ENCODE measurements around the gene ZNF609.

The ZNF609 gene

GRCh38 chr15:64547275-64547674 lies 86.9 kb downstream of the ZNF609 start:
- Histone ChIP-seq H3K27me3 (no peaks in the 10 kb centered on the region), H3K36me3 (no peaks in the 10 kb centered on the region), H3K9me3 (no peaks in the 10 kb centered on the region), H3K4me3 (ENCODE audit: low read depth in 1 of 2, low read length in 1 of 2) (no peak overlapping the region), H3K27ac (no peak overlapping the region), H3K4me1 (ENCODE audit: control insufficient read depth in 1 of 2, insufficient read depth in 1 of 2, low read depth in 1 of 2, low read length in 1 of 2) (no peaks in the 10 kb centered on the region)
- TF ChIP-seq, protein P1, sequence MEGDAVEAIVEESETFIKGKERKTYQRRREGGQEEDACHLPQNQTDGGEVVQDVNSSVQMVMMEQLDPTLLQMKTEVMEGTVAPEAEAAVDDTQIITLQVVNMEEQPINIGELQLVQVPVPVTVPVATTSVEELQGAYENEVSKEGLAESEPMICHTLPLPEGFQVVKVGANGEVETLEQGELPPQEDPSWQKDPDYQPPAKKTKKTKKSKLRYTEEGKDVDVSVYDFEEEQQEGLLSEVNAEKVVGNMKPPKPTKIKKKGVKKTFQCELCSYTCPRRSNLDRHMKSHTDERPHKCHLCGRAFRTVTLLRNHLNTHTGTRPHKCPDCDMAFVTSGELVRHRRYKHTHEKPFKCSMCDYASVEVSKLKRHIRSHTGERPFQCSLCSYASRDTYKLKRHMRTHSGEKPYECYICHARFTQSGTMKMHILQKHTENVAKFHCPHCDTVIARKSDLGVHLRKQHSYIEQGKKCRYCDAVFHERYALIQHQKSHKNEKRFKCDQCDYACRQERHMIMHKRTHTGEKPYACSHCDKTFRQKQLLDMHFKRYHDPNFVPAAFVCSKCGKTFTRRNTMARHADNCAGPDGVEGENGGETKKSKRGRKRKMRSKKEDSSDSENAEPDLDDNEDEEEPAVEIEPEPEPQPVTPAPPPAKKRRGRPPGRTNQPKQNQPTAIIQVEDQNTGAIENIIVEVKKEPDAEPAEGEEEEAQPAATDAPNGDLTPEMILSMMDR (IDR thresholded peaks at IDR 0.05): no peak

- Histone ChIP-seq H3K4me1 (ENCODE audit: control insufficient read depth in 1 of 2, insufficient read depth in 1 of 2, low read depth in 1 of 2, low read length in 1 of 2) (no peaks in the 10 kb centered on the region), H3K27ac (no peak overlapping the region)
- TF ChIP-seq, protein P1 (IDR thresholded peaks at IDR 0.05): no peak
Observed at GRCh38 chr15:64548235-64548634, 87.9 kb downstream of the ZNF609 start.

GRCh38 chr15:64549860-64550259 lies 89.5 kb downstream of the ZNF609 start:
- H3K36me3 ChIP-seq: no peaks in the 10 kb centered on the region
- H3K27me3 ChIP-seq: no peaks in the 10 kb centered on the region
- H3K9me3 ChIP-seq: no peaks in the 10 kb centered on the region
- H3K27ac ChIP-seq: no peak overlapping the region
- H3K4me1 ChIP-seq (ENCODE audit: control insufficient read depth in 1 of 2, insufficient read depth in 1 of 2, low read depth in 1 of 2, low read length in 1 of 2): no peaks in the 10 kb centered on the region
- TF ChIP-seq, protein P1 (IDR thresholded peaks at IDR 0.05): no peak
- H3K4me3 ChIP-seq (ENCODE audit: low read depth in 1 of 2, low read length in 1 of 2): no peak overlapping the region

More at GRCh38 chr15:64548235-64548634, 87.9 kb downstream of the ZNF609 start:
- H3K9me3 ChIP-seq: no peaks in the 10 kb centered on the region
- no peaks in the 10 kb centered on the region for H3K27me3 ChIP-seq
- H3K36me3 ChIP-seq: no peaks in the 10 kb centered on the region
- H3K4me3 ChIP-seq (ENCODE audit: low read depth in 1 of 2, low read length in 1 of 2): no peak overlapping the region

GRCh38 chr15:64552281-64552948 lies 92.0 kb downstream of the ZNF609 start:
- Histone ChIP-seq H3K27me3 (no peaks in the 10 kb centered on the region), H3K9me3 (no peaks in the 10 kb centered on the region), H3K4me3 (ENCODE audit: low read depth in 1 of 2, low read length in 1 of 2) (no peak overlapping the region), H3K36me3 (no peaks in the 10 kb centered on the region), H3K4me1 (ENCODE audit: control insufficient read depth in 1 of 2, insufficient read depth in 1 of 2, low read depth in 1 of 2, low read length in 1 of 2) (no peaks in the 10 kb centered on the region), H3K27ac (no peak overlapping the region)
- TF ChIP-seq, protein P1 (IDR thresholded peaks at IDR 0.05): no peak

DNA sequence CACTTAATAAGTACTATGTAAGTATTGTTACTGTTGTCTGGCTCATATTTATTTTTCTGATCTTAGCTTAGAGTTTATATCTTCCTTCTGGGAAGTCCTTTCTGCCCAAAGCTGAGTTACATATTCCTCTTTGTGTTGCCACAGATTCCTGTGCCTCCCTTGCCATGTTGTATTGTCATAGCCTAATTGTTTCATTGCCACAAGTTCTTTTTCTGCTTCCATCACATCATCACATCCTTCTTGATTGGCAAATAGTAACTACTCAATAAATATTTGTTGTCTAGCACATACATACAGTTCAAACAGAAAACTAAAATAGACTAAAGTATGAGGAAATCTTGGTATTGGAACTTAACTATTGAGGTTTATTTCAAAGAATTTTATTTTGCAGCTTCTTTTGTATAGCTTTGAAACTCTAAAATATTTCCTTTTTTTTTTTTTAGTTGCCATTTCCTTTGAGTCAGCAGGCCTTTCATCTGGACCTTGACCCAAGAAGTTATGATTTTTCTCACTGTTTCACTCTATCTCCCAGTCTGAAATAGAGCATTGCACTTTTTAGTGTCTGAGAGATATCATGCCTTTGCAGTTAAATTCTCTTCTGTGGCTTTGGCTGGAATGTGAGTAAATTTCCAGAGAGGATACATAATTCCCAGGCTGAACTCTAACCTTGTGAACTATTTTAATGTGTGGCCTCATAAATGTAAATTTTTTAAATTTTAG lies 98.2 kb downstream of the ZNF609 start:
- no peaks in the 10 kb centered on the region for H3K4me1 ChIP-seq (ENCODE audit: control insufficient read depth in 1 of 2, insufficient read depth in 1 of 2, low read depth in 1 of 2, low read length in 1 of 2)
- TF ChIP-seq, protein P1 (IDR thresholded peaks at IDR 0.05): no peak
- H3K36me3 ChIP-seq: no peaks in the 10 kb centered on the region
- no peaks in the 10 kb centered on the region for H3K9me3 ChIP-seq
- no peaks in the 10 kb centered on the region for H3K27me3 ChIP-seq
- H3K27ac ChIP-seq: no peak overlapping the region
- H3K4me3 ChIP-seq (ENCODE audit: low read depth in 1 of 2, low read length in 1 of 2): no peak overlapping the region
